RWPE2 (cell line): ENCODE results near the gene RPAIN.
A peak's percentile ranks its signal among the peaks of the same experiment; 100 is the strongest.
"Not testable (repeated sequence)": the region's sequence is repeated elsewhere in the genome, so short reads cannot be mapped to it uniquely, and the experiment has no call there.

Experiments used
- ATAC-seq: fragments of 200-7000 bp; cut with Tn5 transposase; 3 replicates; pipeline ENCODE4 v1.9.1; 2021; ENCODE audit warnings: low read depth
- DNase-seq: peaks from one replicate; pipeline ENCODE4 v3.0.0-alpha.2; 2020; ENCODE audit warnings: low spot score
- H3K27ac ChIP-seq: fragments of 450-650 bp; 2 replicates; pipeline ENCODE4 v1.5.1; 2017; ENCODE audit warnings: mild to moderate bottlenecking; ENCODE audit not compliant: poor library complexity, severe bottlenecking
- H3K27me3 ChIP-seq: fragments of 250-450 bp; sonication (Bioruptor Pico); 2 replicates; pipeline ENCODE4 v1.5.1; 2021; ENCODE audit warnings: mild to moderate bottlenecking, moderate library complexity; ENCODE audit not compliant: insufficient read depth, poor library complexity, severe bottlenecking
- H3K36me3 ChIP-seq: fragments of 250-450 bp; sonication (Bioruptor Pico); 2 replicates; pipeline ENCODE4 v1.5.1; 2020; ENCODE audit warnings: low read depth, mild to moderate bottlenecking, moderate library complexity
- H3K4me1 ChIP-seq: fragments of 250-450 bp; sonication (Bioruptor Pico); 2 replicates; pipeline ENCODE4 v1.5.1; 2021; ENCODE audit warnings: mild to moderate bottlenecking, moderate library complexity; ENCODE audit not compliant: insufficient read depth, poor library complexity, severe bottlenecking
- H3K4me3 ChIP-seq: fragments of 250-450 bp; sonication (Bioruptor Pico); 2 replicates; pipeline ENCODE4 v1.5.1; 2021; ENCODE audit warnings: mild to moderate bottlenecking, moderate library complexity; ENCODE audit not compliant: severe bottlenecking
- H3K9me3 ChIP-seq: fragments of 250-450 bp; sonication (Bioruptor Pico); 2 replicates; pipeline ENCODE4 v1.5.1; 2021; ENCODE audit warnings: mild to moderate bottlenecking, moderate library complexity; ENCODE audit not compliant: severe bottlenecking
- TF ChIP-seq, protein P1 (sequence below): fragments of 450-650 bp; IDR thresholded peaks from one replicate; pipeline ENCODE4 v1.5.1; 2017; ENCODE audit warnings: mild to moderate bottlenecking, moderate library complexity; ENCODE audit not compliant: poor library complexity, severe bottlenecking

Gene RPAIN

DNA sequence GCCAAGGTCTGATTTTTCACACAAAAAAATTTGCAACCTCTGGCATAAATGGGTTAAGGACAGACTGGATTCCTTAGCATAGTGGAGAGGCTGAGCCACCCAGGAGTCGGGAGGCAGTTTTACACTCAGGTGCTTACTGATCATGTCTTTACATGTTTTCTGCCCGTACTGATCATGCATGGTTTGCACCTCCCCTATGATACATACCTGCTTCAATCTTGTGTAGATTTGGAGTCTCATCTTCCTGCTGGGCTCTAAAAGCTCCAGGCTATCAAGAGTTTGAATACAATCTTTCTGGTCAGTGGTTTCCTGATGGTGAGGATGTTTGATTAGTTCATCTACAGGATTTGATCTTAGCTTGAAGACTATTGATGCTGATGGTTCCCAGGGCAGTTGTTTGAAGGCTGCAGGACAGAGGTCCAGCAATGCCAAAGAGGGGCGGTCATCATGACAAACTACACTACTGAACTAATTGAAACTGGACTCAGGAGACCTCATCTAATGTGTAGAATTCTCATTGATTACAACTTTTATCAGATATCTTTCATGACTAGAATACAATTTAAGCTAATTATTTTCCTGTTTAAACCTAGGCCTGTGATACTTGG lies 12.1 kb downstream of the RPAIN start:
- peak overlapping the region; percentile 38 for H3K27ac ChIP-seq
- H3K4me1 ChIP-seq, result peaks cover 7% of the 10 kb centered on the region
- H3K36me3 ChIP-seq, result peaks cover 91% of the 10 kb centered on the region
- TF ChIP-seq, protein P1, sequence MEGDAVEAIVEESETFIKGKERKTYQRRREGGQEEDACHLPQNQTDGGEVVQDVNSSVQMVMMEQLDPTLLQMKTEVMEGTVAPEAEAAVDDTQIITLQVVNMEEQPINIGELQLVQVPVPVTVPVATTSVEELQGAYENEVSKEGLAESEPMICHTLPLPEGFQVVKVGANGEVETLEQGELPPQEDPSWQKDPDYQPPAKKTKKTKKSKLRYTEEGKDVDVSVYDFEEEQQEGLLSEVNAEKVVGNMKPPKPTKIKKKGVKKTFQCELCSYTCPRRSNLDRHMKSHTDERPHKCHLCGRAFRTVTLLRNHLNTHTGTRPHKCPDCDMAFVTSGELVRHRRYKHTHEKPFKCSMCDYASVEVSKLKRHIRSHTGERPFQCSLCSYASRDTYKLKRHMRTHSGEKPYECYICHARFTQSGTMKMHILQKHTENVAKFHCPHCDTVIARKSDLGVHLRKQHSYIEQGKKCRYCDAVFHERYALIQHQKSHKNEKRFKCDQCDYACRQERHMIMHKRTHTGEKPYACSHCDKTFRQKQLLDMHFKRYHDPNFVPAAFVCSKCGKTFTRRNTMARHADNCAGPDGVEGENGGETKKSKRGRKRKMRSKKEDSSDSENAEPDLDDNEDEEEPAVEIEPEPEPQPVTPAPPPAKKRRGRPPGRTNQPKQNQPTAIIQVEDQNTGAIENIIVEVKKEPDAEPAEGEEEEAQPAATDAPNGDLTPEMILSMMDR, result no peak
- DNase-seq, result no peak
- H3K9me3 ChIP-seq, result no peaks in the 10 kb centered on the region
- no peak overlapping the region for H3K4me3 ChIP-seq
- H3K27me3 ChIP-seq, result no peaks in the 10 kb centered on the region
- ATAC-seq, result peak; percentile 83

DNA sequence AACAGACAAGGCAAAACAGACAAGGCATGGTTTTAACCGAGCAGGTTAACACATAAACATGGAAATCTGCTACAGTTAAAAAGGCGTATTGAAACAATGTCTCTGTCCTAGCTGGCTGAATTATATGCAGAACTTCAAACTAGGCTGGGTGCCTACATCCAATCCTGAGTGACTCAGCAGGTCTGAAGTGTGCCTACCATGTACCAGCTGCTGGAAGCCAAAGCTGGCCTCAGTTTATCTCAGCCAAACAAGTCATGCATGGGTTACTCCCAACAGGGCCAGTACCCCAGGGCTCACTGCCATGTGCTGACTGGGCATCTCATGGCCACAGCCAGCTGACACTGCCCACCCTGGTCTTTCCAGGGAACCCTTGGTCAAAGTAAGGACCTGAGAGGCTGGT lies 15.0 kb downstream of the RPAIN start:
- ATAC-seq (no peak), DNase-seq (no peak)
- no peak overlapping the region for H3K4me3 ChIP-seq
- H3K9me3 ChIP-seq, result no peaks in the 10 kb centered on the region
- H3K4me1 ChIP-seq, result peaks cover 11% of the 10 kb centered on the region
- TF ChIP-seq, protein P1, result no peak
- no peak overlapping the region for H3K27ac ChIP-seq
- peaks cover 74% of the 10 kb centered on the region for H3K36me3 ChIP-seq
- no peaks in the 10 kb centered on the region for H3K27me3 ChIP-seq

DNA sequence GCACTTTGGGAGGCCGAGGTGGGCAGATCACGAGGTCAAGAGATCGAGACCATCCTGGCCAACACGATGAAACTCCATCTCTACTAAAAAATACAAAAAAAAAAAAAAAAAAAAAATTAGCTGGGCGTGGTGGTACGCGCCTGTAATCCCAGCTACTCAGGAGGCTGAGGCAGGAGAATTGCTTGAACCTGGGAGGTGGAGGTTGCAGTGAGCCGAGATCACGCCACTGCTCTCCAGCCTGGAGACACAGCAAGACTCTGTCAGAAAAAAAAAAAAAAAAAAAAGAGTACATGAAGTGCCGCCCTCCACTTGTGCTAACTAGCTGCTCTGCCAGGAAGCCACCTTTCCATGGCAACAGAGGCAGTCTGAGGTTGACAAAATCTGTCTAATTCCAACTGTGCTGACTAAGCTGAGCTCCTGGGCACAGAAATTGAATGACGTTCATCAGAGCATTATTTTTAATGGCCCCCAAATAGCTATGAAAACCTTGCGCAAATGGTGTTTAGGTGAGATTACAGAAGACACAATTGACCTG lies 15.9 kb downstream of the RPAIN start:
- not testable (repeated sequence) for ATAC-seq, H3K4me3 ChIP-seq, H3K27ac ChIP-seq, H3K27me3 ChIP-seq, H3K9me3 ChIP-seq, DNase-seq
- Histone ChIP-seq H3K4me1 (peaks cover 11% of the 10 kb centered on the region), H3K36me3 (peaks cover 65% of the 10 kb centered on the region)

DNA sequence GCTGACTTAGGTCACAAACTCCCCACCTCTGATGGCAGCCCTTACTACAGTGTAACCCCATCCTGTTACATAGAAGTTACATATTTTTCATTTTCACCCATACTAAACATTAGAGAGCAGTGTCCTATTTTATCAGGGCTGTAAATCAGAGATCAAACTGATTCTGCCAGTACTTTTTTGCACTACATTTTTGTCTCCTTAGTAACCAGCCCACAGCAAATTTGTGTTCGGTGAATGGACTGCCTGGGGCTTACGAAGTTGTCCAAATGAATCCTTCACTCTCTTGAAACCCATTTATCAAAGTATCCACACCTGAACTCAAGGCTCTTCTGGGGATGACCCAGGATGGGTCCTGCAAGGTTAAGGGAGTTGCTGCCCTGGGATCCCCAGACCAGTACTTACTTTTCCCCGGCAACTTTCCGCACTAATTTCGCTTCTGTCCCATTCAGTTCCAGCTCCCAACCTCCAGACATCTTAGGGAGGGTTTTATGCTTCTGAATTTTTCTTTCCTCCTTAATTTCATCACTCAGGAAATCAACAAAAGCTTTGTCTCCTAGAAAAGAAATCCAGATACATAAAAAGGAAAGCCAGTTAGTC lies 17.8 kb downstream of the RPAIN start:
- H3K9me3 ChIP-seq, result no peaks in the 10 kb centered on the region
- DNase-seq (no peak), ATAC-seq (peak; percentile 42)
- peak overlapping the region; percentile 80 for H3K4me3 ChIP-seq
- peaks cover 53% of the 10 kb centered on the region for H3K36me3 ChIP-seq
- peaks cover 7% of the 10 kb centered on the region for H3K4me1 ChIP-seq
- peak overlapping the region; percentile 59 for H3K27ac ChIP-seq
- TF ChIP-seq, protein P1, result no peak
- H3K27me3 ChIP-seq, result no peaks in the 10 kb centered on the region

DNA sequence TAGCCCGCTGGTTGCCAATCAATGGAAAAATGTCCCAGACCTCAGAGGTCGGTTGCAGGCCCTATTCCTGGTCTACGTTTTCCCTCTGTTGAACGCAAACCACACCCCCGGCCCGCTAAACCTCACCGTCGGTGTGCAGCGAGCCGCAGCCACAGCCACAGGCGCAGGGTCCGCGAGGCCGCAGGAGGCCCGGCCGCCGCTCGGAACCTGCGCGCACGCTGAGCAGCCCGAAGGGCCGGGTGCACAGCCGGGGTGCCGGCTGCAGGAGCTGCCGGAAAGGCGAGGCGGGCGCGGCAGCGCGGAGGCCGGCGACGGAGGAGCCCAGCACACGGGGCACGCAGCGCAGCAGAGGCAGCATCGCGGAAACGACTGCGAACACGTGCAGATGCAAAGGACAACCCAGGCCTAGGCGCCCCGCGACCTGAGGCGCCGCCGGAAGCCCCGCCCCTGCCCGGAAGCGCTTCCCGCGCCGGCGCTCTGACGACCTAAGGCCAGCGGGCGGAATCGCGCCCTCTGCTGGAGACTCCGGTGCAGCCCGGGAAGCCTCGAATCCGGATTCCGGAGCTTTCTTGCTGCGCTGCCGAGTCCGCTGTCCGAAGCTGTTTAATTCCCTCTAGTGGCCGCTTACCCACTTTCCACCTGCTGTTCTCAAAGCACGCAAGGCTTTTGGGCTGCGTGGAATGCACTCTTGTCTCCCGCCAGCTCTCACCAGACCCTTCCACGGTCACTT lies 18.9 kb downstream of the RPAIN start, which contains the start of gene C1QBP:
Gene C1QBP (minus strand): TSS at position 440 of the 730 bp plus-strand sequence. CDS start 82 bp downstream, at position 358.
- H3K9me3 ChIP-seq, result no peaks in the 10 kb centered on the region
- peak within 1 kb of the TSS; percentile 59 for H3K27ac ChIP-seq
- DNase-seq (peak; percentile 80), ATAC-seq (peak; percentile 80)
- peaks cover 7% of the 10 kb centered on the region for H3K4me1 ChIP-seq
- H3K27me3 ChIP-seq, result no peaks in the 10 kb centered on the region
- H3K36me3 ChIP-seq, result peaks cover 50% of the 10 kb centered on the region
- H3K4me3 ChIP-seq, result peak within 1 kb of the TSS; percentile 80
- TF ChIP-seq, protein P1, result peak; percentile 98
